SU-DHL-6 (cell line): Measurements from ENCODE around the gene PKIB.

ENCODE experiments used
- H2AFZ ChIP-seq: fragments of 200-600 bp; sonication (generic); 2 replicates; pipeline ENCODE4 v1.6.1; 2014; ENCODE audit warnings: low read depth, mild to moderate bottlenecking, moderate library complexity, mixed read lengths, antibody characterized with exemption, low read length; ENCODE audit not compliant: severe bottlenecking
- H3F3A ChIP-seq: fragments of 200-600 bp; shearing (Covaris generic); 2 replicates; pipeline ENCODE4 v1.6.0; 2016; ENCODE audit warnings: antibody characterized with exemption, mild to moderate bottlenecking; ENCODE audit not compliant: insufficient read depth
- H3K27ac ChIP-seq: fragments of 200-600 bp; sonication (generic); 2 replicates; pipeline ENCODE4 v1.5.1; 2016; ENCODE audit warnings: low read depth, mild to moderate bottlenecking, low read length, moderate library complexity, mixed read lengths
- H3K27me3 ChIP-seq: fragments of 200-600 bp; sonication (generic), shearing (Covaris generic); 2 replicates; pipeline ENCODE4 v1.6.0; 2014; ENCODE audit warnings: mild to moderate bottlenecking, low read length
- H3K36me3 ChIP-seq: fragments of 200-600 bp; sonication (generic); 2 replicates; pipeline ENCODE4 v1.6.1; 2014; ENCODE audit warnings: mild to moderate bottlenecking, low read length, mixed read lengths
- H3K4me2 ChIP-seq: fragments of 300-600, 200-600 bp; shearing (Covaris generic), sonication (generic); 2 replicates; pipeline ENCODE4 v1.6.0; 2014; ENCODE audit warnings: low read length, low read depth, mild to moderate bottlenecking; ENCODE audit not compliant: poor library complexity, severe bottlenecking
- H3K4me3 ChIP-seq: fragments of 200-600 bp; sonication (generic); 2 replicates; pipeline ENCODE4 v1.5.1; 2014; ENCODE audit warnings: antibody characterized with exemption, low read length, mild to moderate bottlenecking, mixed read lengths; ENCODE audit not compliant: insufficient read depth, poor library complexity, severe bottlenecking
- H3K79me2 ChIP-seq: fragments of 200-600 bp; sonication (generic); 2 replicates; pipeline ENCODE4 v1.6.1; 2014; ENCODE audit warnings: mild to moderate bottlenecking, low read length, moderate library complexity; ENCODE audit not compliant: insufficient read depth
- H3K9ac ChIP-seq: fragments of 200-600 bp; sonication (generic); 2 replicates; pipeline ENCODE4 v1.7.0; 2014; ENCODE audit warnings: mild to moderate bottlenecking, low read length
- H3K9me2 ChIP-seq: fragments of 200-600 bp; sonication (generic); replicated peaks from 2 replicates; pipeline ENCODE4 v1.6.1; 2014; ENCODE audit warnings: low read length; ENCODE audit not compliant: insufficient read depth
- H3K9me3 ChIP-seq: fragments of 200-600 bp; sonication (generic); 2 replicates; pipeline ENCODE4 v1.6.1; 2014; ENCODE audit warnings: low read length, mixed read lengths; ENCODE audit not compliant: insufficient read depth
- H4K20me1 ChIP-seq: fragments of 200-600 bp; sonication (generic); 2 replicates; pipeline ENCODE4 v1.6.1; 2014; ENCODE audit warnings: low read depth, mild to moderate bottlenecking, antibody characterized with exemption, low read length, moderate library complexity, mixed read lengths
- CTCF ChIP-seq: fragments of 200-600 bp; sonication (generic); IDR thresholded peaks from one replicate; pipeline ENCODE4 v1.5.1; 2017; ENCODE audit warnings: antibody characterized with exemption, mild to moderate bottlenecking, low read length, moderate library complexity; ENCODE audit not compliant: insufficient read depth, poor library complexity, severe bottlenecking
- EZH2phosphoT487 ChIP-seq: fragments of 200-600 bp; sonication (generic), shearing (Covaris generic); conservative IDR thresholded peaks from 2 replicates; pipeline ENCODE4 v1.6.1; 2018; ENCODE audit warnings: mild to moderate bottlenecking, antibody characterized with exemption, low read length, moderate library complexity, mixed read lengths

Gene PKIB

DNA sequence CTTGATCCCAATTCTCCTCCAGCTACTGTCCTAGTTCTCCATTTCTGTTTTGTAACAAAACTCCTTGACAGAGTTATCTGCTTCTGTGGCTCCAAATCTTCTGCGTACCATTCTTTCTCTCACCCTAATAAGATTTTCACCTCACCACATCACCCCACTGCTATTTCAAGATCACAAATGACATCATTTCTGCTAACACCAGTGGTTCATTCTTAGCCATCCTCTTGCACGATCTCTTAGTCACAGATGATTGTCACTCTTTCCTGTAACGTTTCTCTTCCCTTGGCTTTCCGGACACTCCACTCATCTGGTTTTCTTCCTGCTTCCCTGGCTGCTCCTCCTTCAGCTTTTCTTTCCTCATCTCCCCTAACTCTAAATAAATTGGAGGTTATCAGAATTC, 112.5 kb downstream of the PKIB start:
- no peaks in the 10 kb centered on the region for H4K20me1 ChIP-seq
- TF ChIP-seq EZH2phosphoT487 (no peak), CTCF (no peak)
- H2AFZ ChIP-seq = no peak overlapping the region

DNA sequence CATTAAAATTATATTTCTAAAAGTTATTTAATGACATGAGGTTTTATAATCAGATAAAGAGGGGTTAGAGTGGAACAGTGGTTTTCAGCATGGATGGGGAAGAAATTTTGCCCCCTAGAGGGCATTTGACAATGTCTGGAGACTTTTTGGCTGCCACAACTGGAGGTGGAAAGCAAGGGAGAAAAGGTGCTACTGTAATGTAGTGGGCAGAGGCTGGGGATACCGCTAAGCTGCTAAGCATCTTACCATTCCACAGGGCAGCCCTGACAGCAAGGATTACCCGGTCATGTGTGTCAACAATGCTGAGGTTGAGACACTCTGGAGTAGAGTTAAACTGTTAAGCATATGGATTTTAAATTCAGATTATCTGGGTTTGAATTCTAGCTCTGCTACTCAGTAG, 116.4 kb downstream of the PKIB start:
- H3K27ac ChIP-seq = no peak overlapping the region
- TF ChIP-seq EZH2phosphoT487 (no peak), CTCF (peak; percentile 19)

More for the DNA sequence above, 112.5 kb downstream of the PKIB start:
- Histone ChIP-seq H3K27me3 (no peaks in the 10 kb centered on the region), H3K9ac (no peak overlapping the region), H3K36me3 (no peaks in the 10 kb centered on the region), H3K9me2 (no peaks in the 10 kb centered on the region), H3F3A (no peaks in the 10 kb centered on the region), H3K27ac (no peak overlapping the region), H3K4me2 (no peak overlapping the region), H3K9me3 (no peaks in the 10 kb centered on the region), H3K4me3 (no peak overlapping the region), H3K79me2 (no peaks in the 10 kb centered on the region)

DNA sequence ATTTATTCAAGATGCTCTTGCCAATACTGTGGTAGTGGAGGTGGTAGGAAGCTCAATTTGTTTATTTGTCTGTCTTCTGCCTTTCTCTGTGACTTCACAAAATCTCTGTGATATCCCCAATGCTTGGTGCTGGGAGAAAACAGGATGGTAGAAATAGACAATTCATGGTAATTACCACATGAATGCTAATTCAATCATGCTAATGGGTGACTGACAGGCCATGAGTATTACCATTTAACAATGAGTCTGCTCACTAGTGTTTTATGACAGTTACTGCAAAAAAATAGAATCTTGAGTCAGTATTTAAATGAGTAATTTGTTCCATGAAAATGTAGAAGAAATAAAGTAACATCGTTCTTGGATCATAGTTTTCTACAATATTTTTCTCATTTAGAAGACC, 117.0 kb downstream of the PKIB start:
- Histone ChIP-seq H3K4me2 (no peak overlapping the region), H3K9me2 (no peaks in the 10 kb centered on the region), H3F3A (no peaks in the 10 kb centered on the region), H3K4me3 (no peak overlapping the region), H3K27me3 (no peaks in the 10 kb centered on the region), H4K20me1 (no peaks in the 10 kb centered on the region), H3K9me3 (no peaks in the 10 kb centered on the region), H3K9ac (no peak overlapping the region), H3K36me3 (no peaks in the 10 kb centered on the region), H2AFZ (no peak overlapping the region), H3K27ac (no peak overlapping the region), H3K79me2 (no peaks in the 10 kb centered on the region)
- no peak for TF ChIP-seq CTCF
- no peak for TF ChIP-seq EZH2phosphoT487

More for the DNA sequence above, 116.4 kb downstream of the PKIB start:
- Histone ChIP-seq H3K27me3 (no peaks in the 10 kb centered on the region), H3K79me2 (no peaks in the 10 kb centered on the region), H3K4me2 (no peak overlapping the region), H2AFZ (no peak overlapping the region), H3K9ac (no peak overlapping the region), H3K4me3 (no peak overlapping the region), H3F3A (no peaks in the 10 kb centered on the region), H3K9me2 (no peaks in the 10 kb centered on the region), H3K9me3 (no peaks in the 10 kb centered on the region), H4K20me1 (no peaks in the 10 kb centered on the region), H3K36me3 (no peaks in the 10 kb centered on the region)
